ENCODE results near the gene SPRY4.
"Not testable (repeated sequence)": the region's sequence is repeated elsewhere in the genome, so short reads cannot be mapped to it uniquely, and the experiment has no call there.

SPRY4 gene

GRCh38 chr5:142292808-142293207 lies 32.0 kb downstream of the SPRY4 start:
- DNase-seq (ENCODE audit: low read depth) = no peak

- DNase-seq (ENCODE audit: low read depth) = no peak
Measured at GRCh38 chr5:142292249-142292648, 32.6 kb downstream of the SPRY4 start.

DNA sequence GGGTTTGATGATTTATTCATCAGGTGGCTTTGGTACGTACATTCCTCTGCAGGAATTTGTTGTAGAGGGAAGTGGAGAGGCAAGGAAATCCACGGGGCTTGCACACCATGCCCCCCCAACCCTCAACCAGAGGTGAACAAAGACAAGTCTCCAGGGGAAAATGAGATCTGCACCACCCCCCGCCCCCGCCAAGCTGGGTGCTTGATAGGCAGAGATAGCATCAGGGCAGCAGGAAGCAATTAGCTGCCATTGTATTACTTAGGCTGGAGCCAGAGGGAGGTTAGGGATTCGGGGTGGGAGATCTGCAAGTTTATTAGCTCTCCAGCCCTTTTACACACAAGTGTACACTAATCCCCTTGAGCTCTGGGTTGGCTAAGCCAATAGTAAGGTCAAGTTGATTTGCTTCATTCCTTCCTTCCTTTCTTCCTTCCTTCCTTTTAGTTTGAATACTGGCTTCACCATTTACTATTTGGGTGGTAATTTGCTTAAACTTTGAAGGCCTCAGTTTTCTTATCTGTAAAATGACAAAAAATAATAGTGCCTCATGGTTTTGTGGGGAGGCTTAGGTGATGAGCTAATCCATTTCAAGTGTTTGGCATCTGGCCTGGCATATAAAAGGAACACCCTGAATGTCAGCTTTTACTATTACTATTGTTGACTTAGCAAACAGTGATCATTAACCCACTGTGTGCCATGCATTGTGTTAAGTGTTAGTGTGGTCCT lies 34.1 kb downstream of the SPRY4 start:
- no peak for DNase-seq (ENCODE audit: low read depth)

DNA sequence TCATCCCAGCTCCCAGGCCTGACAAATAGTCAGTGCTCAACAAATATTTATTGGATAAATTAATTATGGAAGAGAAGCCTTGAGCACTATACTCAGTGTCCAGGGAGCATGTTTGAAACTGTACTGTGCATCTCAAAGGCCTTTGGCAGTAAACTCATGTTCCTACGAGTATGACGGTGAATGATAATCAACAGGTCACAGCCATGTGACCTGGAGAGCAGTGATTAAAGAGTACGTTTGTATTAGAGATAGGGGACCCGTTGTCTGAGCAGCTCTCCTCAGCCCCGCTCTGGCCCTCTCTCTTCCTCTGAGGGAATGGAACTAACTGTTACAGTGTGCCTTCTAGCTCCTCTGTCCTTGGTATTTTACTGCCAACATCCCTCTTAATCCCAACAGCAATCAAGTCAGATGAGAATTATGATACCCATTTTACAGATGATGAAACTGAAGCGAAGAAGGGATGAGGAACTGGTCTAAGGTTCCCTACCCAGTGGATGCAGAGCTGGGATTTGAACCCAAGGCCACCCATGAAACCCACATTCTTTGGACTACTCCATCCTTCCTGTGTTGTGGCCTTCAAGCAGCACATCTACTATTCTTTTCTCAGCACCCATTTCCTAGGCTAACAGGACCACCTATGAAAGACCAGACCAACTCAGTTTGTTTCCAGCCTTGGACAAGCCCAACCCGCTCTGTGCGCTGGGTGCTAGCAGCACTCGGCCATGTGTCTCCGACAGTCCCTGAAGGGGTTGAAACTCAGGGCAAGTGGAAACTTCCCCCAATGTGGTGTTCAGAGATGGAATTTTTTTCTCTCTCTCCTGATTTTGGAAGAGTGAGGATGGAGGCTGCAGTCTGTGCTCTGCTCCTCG lies 34.9 kb downstream of the SPRY4 start:
- DNase-seq (ENCODE audit: low read depth) = no peak

GRCh38 chr5:142287973-142288313 lies 36.9 kb downstream of the SPRY4 start:
- no peak for DNase-seq (ENCODE audit: low read depth)

DNA sequence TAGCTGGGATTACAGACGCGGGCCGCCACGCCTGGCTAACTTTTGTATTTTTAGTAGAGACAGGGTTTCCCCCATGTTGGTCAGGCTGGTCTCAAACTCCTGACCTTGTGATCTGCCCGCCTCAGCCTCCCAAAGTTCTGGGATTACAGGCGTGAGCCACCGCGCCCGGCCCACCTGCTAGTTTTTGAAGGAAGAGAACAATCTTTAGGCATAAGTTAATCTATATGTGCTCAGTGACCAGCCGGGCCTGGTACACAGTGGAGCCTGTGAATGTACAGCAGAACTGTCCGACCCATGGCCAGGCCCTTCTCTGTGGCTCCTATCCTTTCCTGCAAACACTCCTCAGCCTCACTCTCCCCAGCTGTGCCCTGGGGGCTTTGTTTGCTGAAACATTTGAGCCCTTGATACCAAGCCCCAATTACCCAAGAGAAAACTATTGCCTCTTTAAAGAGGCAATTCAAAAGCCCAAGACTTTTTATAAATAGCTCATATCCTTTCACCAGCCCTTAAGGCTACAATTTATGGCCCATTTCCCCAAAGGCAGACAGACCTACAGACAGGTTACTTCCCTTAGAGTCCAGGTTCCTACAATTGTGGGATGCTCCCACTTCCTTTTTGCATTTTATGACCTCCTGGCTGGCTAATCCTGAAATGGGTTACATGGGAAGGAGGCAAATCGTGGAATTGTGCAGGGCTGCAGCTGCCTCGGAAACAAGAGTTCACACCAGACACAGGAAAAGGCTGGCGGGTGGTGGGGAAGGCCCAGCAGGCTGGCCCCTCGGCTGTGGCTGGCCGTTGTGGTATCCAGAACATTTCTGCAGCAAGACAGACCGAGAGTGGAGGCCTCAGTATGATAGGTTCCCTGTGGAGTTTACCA lies 37.5 kb downstream of the SPRY4 start:
- no peak for DNase-seq (ENCODE audit: low read depth)

DNA sequence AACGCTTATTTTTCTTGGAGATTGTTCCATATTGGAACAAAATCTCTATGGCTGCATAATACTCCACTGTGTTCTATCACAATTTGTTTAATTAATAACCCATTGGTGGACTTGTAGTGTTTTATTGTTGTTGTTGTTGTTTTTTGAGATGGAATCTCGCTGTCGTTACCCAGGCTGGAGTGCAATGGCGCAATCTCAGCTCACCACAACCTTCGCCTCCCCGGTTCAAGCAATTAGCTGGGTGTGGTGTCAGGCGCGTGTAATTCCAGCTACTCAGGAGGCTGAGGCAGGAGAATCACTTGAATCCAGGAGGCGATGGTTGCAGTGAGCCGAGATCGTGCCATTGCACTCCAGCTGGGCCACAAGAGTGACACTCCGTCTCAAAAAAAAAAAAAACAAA lies 38.7 kb downstream of the SPRY4 start:
- no peak for DNase-seq (ENCODE audit: low read depth)

- DNase-seq (ENCODE audit: low read depth) = no peak
Measured at GRCh38 chr5:142283304-142283703, 41.5 kb downstream of the SPRY4 start.

- no peak for DNase-seq (ENCODE audit: low read depth)
Measured at GRCh38 chr5:142281966-142282365, 42.9 kb downstream of the SPRY4 start.

DNA sequence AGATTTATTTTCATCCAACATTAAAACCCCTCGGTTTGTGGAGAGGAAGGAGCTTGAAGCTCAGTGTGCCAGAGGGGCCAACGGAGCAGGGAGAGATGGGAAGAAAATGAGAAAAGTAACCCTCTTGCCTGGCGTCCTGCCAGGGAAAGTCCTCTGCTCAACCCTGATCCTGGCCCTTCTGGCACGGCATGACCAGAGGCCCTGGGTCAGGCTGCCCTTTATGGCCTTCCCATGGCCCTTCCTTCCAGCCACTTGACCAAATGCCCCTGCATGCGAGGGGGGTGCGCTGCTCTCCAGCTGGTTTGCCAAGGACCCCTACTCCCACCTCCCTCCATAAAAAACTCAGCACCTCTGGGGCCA lies 43.8 kb downstream of the SPRY4 start:
- DNase-seq (ENCODE audit: low read depth) = no peak

DNA sequence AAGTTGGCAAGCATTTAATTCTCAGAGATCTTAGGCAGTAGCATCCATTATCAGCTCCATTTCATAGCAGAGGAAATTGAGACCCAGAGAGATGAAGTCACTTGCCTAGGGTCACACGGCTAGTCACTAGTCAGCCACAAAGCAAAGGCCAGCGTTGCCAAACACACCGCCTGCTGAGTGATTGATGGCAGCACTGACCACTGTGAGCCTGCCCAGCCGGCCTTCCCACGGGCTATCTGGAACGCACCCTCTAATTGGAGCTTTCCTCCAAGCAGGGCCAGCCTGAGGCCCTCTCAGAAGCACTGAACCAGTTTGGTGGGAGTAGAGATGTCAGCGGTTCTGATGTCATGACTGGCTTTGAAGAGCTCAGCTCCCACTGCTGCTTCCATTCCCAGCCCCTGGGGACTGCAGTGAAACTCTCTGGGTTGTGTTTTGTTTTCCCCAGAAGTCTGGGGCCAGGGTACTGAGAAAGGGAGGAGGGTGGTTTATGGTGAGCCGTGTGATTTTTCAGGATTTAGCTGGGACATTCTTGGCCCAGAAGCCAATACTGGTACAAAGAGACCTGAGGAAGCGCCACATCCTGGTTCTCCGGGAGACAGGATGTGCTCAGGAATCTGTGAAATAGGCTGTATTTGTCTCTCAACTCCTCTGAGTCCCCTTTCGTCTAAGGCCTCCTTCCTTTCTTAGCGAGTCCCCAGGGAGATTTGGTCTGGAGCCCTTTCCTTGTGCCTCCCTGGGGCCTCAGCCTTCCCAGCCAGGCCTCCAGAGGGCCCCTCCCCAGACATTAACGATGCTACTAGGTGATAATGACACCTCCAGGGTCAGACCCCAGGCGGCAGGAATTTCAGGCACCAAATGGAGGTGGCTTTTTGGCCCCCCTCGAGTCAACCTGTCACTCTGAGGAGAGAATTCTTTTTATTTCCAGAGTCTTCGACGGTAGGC lies 44.5 kb downstream of the SPRY4 start:
- no peak for DNase-seq (ENCODE audit: low read depth)

GRCh38 chr5:142278627-142279026 lies 46.2 kb downstream of the SPRY4 start:
- no peak for DNase-seq (ENCODE audit: low read depth)

- no peak for DNase-seq (ENCODE audit: low read depth)
Measured at GRCh38 chr5:142277796-142278195, 47.0 kb downstream of the SPRY4 start.

- no peak for DNase-seq (ENCODE audit: low read depth)
Measured at GRCh38 chr5:142276517-142276916, 48.3 kb downstream of the SPRY4 start.

DNA sequence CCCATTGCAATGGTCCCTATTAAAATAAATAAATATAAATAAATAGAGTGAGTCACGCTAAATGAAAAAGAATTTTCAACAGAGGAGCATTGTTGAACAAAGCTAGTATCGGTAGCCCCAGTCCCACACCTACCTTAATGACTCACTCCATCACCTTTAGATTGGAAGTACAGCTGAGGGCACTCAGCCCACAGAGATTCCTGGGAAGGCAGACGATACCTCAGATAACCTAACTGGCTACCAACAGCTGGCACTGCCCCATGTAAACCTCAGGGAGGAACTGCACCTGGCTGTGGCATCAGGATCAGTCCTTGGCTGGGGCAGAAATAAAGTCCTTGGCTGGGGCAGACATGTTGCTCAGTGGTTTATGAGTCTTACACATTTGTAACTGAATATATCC lies 49.3 kb downstream of the SPRY4 start:
- no peak for DNase-seq (ENCODE audit: low read depth)

DNA sequence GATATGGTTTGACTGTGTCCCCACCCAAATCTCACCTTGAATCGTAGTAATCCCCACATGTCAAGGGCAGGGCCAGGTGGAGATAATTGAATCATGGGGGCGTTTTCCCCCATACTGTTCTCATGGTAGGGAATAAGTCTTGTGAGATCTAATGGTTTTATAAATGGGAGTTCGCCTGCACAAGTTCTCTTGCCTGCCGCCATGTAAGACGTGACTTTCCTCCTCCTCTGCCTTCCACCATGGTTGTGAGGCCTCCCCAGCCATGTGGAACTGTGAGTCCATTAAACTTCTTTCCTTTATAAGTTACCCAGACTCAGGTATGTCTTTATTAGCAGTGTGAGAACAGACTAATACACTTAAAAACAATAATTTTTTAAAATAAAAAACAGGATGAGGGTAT lies 52.2 kb downstream of the SPRY4 start:
- not testable (repeated sequence) for DNase-seq (ENCODE audit: low read depth)

DNA sequence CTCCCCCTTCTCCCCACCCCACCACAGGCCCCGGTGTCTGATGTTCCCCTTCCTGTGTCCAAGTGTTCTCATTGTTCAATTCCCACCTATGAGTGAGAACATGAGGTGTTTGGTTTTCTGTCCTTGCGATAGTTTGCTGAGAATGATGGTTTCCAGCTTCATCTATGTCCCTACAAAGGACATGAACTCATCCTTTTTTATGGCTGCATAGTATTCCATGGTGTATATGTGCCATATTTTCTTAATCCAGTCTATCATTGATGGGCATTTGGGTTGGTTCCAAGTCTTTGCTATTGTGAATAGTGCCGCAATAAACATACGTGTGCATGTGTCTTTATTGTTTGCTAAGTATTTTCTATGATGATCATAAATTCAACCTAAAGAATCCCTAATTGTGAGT lies 60.7 kb downstream of the SPRY4 start:
- not testable (repeated sequence) for DNase-seq (ENCODE audit: low read depth)

GRCh38 chr5:142263346-142263745 lies 61.5 kb downstream of the SPRY4 start:
- DNase-seq (ENCODE audit: low read depth) = no peak

DNA sequence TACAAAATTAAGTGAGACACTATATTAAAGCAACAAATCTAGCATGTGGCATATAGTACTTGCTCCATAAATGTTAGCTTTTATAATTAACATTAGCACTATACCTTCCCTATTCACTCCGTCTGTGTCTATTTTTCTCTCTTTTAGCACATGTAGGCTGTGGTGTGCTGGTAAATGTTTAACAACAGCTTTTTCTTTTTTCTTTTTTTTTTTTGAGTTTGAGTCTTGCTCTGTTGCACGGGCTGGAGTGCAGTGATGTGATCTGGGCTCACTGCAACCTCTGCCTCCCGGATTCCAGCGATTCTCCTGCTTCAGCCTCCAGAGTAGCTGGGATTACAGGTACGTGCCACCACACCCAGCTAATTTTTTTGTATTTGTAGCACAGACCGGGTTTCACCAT lies 62.1 kb downstream of the SPRY4 start:
- no peak for DNase-seq (ENCODE audit: low read depth)
